ENCODE measurements around the gene PARN.

DNA sequence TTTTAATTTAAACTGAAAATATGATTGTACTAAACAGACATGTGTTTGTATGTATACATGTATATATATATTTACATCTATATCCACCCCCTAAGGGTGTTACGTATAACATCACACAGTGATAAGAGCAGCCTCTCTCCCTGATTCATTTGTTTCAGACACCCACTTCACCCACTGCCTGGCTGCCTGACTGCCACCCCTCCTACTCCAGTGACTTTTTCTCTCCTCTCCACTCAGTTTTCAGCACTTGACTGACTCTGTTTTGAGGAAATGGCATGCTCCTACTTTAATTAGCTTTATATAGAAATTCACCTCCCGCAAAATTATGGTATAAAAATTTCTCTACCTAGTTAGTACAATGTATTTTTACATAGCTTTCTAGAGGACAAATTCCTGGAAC lies 22.7 kb upstream of the PARN start:
- TF ChIP-seq ZBTB20 (tag by site-specific recombination; IDR thresholded peaks at IDR 0.05) (no peak), CTCF (tag by site-specific recombination; IDR thresholded peaks at IDR 0.05) (no peak), ZNF292 (tag by site-specific recombination; IDR thresholded peaks at IDR 0.05; ENCODE audit: borderline replicate concordance, low read depth) (no peak), HOXA7 (CRISPR knock-in tag; IDR thresholded peaks at IDR 0.05; ENCODE audit: borderline replicate concordance) (no peak), SALL2 (tag by site-specific recombination; IDR thresholded peaks at IDR 0.05; ENCODE audit: borderline replicate concordance) (no peak), ZNF626 (tag by site-specific recombination; IDR thresholded peaks at IDR 0.05) (no peak)
- TF ChIP-seq, protein P1, sequence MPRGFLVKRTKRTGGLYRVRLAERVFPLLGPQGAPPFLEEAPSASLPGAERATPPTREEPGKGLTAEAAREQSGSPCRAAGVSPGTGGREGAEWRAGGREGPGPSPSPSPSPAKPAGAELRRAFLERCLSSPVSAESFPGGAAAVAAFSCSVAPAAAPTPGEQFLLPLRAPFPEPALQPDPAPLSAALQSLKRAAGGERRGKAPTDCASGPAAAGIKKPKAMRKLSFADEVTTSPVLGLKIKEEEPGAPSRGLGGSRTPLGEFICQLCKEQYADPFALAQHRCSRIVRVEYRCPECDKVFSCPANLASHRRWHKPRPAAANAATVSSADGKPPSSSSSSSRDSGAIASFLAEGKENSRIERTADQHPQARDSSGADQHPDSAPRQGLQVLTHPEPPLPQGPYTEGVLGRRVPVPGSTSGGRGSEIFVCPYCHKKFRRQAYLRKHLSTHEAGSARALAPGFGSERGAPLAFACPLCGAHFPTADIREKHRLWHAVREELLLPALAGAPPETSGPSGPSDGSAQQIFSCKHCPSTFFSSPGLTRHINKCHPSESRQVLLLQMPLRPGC (tag by site-specific recombination; IDR thresholded peaks at IDR 0.05) = no peak

All from HEK293 (cell line).